Nephron (organoid): ENCODE data around the gene PNMA5.

ENCODE experiments used
- H3K27ac Mint-ChIP-seq, 3 experiments: 2 replicates each; pipeline ENCODE4 v1.8.0; 2020; ENCODE audit warnings: mixed read lengths in 3 of 3, mild to moderate bottlenecking in 2 of 3, moderate library complexity in 1 of 3
- H3K27me3 Mint-ChIP-seq: 2 replicates; pipeline ENCODE4 v1.8.0; 2021; ENCODE audit warnings: low read depth, mild to moderate bottlenecking, moderate library complexity, mixed read lengths
- H3K36me3 Mint-ChIP-seq: 2 replicates; pipeline ENCODE4 v1.8.0; 2020; ENCODE audit warnings: low read depth, mixed read lengths
- H3K4me1 Mint-ChIP-seq: 2 replicates; pipeline ENCODE4 v1.8.0; 2020; ENCODE audit warnings: mixed read lengths
- H3K4me3 Mint-ChIP-seq, 3 experiments: 2 replicates each; pipeline ENCODE4 v1.8.0; 2020; ENCODE audit warnings: mild to moderate bottlenecking in 3 of 3, mixed read lengths in 3 of 3, moderate library complexity in 2 of 3
- H3K9me3 Mint-ChIP-seq: 2 replicates; pipeline ENCODE4 v1.8.0; 2020; ENCODE audit warnings: mixed read lengths
- TF ChIP-seq, protein P1 (sequence below), 3 experiments: fragments of 200-600 bp; sonication (generic); IDR thresholded peaks; one replicate each; pipeline ENCODE4 v1.5.0; 2021; ENCODE audit warnings: antibody characterized with exemption in 3 of 3; ENCODE audit not compliant: unreplicated experiment in 3 of 3

The PNMA5 gene

DNA sequence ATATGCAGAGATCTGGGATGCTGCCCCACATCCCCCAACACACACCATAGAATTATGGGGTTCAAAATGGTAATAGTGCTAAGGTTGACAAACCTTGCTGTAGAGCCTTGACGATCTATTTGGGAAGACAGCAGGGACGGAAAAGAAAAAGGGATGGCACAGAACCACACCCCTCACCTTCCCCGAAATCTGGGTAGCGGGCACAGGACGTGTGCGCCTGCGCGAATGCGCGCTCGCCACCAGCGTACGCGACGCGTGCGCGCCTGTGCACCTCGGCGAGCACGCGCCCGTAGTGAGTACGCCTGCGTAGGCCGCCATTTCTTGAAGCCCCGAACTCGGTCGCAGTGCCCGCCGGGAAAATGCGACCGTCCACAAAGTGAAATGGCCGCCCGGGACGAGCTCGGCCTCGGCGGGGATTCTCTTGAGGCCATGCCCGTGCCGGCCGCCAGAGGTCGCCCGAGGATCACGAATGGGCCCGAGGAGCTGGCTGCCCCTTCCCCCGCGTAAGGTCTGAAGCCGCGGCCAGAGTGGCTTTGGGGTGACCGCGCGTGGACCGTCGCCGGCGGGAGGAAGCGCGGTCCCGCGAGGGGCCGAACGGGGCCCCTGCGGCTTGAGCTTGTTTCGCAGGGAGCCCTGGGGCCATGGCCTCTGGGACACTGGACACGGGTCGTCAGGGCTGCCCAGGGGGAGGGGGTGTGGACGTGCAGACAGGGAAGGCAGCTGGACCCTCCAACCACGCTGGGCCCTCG is 52.4 kb downstream of the PNMA5 start:
- Mint-ChIP-seq H3K4me3 (peak overlapping the region; percentile 90 to 94 (median 92)), H3K9me3 (peaks cover 24% of the 10 kb centered on the region), H3K4me1 (peaks cover 9% of the 10 kb centered on the region), H3K27ac (peak overlapping the region; percentile 76 to 88 (median 77)), H3K27me3 (peaks cover 2% of the 10 kb centered on the region), H3K36me3 (peaks cover 3% of the 10 kb centered on the region)
- TF ChIP-seq, protein P1, sequence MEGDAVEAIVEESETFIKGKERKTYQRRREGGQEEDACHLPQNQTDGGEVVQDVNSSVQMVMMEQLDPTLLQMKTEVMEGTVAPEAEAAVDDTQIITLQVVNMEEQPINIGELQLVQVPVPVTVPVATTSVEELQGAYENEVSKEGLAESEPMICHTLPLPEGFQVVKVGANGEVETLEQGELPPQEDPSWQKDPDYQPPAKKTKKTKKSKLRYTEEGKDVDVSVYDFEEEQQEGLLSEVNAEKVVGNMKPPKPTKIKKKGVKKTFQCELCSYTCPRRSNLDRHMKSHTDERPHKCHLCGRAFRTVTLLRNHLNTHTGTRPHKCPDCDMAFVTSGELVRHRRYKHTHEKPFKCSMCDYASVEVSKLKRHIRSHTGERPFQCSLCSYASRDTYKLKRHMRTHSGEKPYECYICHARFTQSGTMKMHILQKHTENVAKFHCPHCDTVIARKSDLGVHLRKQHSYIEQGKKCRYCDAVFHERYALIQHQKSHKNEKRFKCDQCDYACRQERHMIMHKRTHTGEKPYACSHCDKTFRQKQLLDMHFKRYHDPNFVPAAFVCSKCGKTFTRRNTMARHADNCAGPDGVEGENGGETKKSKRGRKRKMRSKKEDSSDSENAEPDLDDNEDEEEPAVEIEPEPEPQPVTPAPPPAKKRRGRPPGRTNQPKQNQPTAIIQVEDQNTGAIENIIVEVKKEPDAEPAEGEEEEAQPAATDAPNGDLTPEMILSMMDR (IDR thresholded peaks at IDR 0.05; ENCODE audit: unreplicated experiment in 3 of 3): peak; percentile 65 to 78 (median 70)
